ENCODE results near the gene VPS37C.

- TF ChIP-seq CTCF (conservative IDR thresholded peaks at IDR 0.05; ENCODE audit: low read depth, low read length) (no peak), EZH2 (IDR thresholded peaks at IDR 0.05; ENCODE audit: borderline replicate concordance, low read depth, low read length, poor library complexity, severe bottlenecking) (no peak)
Measured at GRCh38 chr11:61080526-61080925, 80.7 kb downstream of the VPS37C start.

Measured in A673 (cell line).